Lung (tissue), 12 donors: ENCODE results near the gene DOCK6. TPM values are rescaled to one million over a fixed set of nuclear protein-coding genes. Genes with fewer than 3 reads are reported as not detected.

Experiments used
- ATAC-seq: fragments of 200-7000 bp; cut with Tn5 transposase; one replicate; pipeline ENCODE4 v1.9.1; 2020; ENCODE audit warnings: moderate number of reproducible peaks; ENCODE audit not compliant: insufficient read depth, low FRiP score
- DNase-seq, 3 donors: peaks; one replicate each; pipeline ENCODE4 v3.0.0-alpha.2; 2013 to 2017
- H3K27ac ChIP-seq, 2 donors: one replicate each; pipeline ENCODE4 v1.5.1; 2013; ENCODE audit warnings: mild to moderate bottlenecking in 2 of 2, moderate library complexity in 2 of 2, control low read depth in 1 of 2, inconsistent platforms in 1 of 2, low read depth in 1 of 2, low read length in 1 of 2
- H3K27me3 ChIP-seq, 3 donors: one replicate each; pipeline ENCODE4 v1.5.1; 2013; ENCODE audit warnings: low read length in 2 of 3; ENCODE audit not compliant: control insufficient read depth in 3 of 3, insufficient read depth in 3 of 3
- H3K36me3 ChIP-seq, 4 donors: one replicate each; pipeline ENCODE4 v1.5.1; 2013; ENCODE audit warnings: low read length in 4 of 4, mild to moderate bottlenecking in 1 of 4, moderate library complexity in 1 of 4; ENCODE audit not compliant: control insufficient read depth in 4 of 4, insufficient read depth in 4 of 4
- H3K4me1 ChIP-seq, 5 donors: one replicate each; pipeline ENCODE4 v1.5.1; 2013; ENCODE audit warnings: low read length in 5 of 5, mild to moderate bottlenecking in 2 of 5, moderate library complexity in 1 of 5; ENCODE audit not compliant: control insufficient read depth in 5 of 5, insufficient read depth in 5 of 5
- H3K4me3 ChIP-seq: one replicate; pipeline ENCODE4 v1.5.1; 2013; ENCODE audit warnings: mild to moderate bottlenecking, control low read depth, moderate library complexity
- H3K9ac ChIP-seq, 2 donors: one replicate each; pipeline ENCODE4 v1.5.1; 2013; ENCODE audit warnings: low read length in 2 of 2, control low read depth in 1 of 2; ENCODE audit not compliant: insufficient read depth in 1 of 2
- H3K9me3 ChIP-seq, 4 donors: one replicate each; pipeline ENCODE4 v1.5.1; 2013; ENCODE audit warnings: low read length in 3 of 4, mild to moderate bottlenecking in 1 of 4, moderate library complexity in 1 of 4; ENCODE audit not compliant: control insufficient read depth in 4 of 4, insufficient read depth in 3 of 4
- CTCF ChIP-seq: IDR thresholded peaks from 2 replicates; pipeline ENCODE4 v1.5.1; 2012; ENCODE audit warnings: mild to moderate bottlenecking; ENCODE audit errors: control extremely low read depth, extremely low read depth
- WGBS, 2 donors: extraction: QIAGEN DNeasy Blood & Tissue Kit; methylation state at CpG; one replicate each; pipeline ENCODE4 v1.1.7; 2013; 5-methylcytosine and 5-hydroxymethylcytosine counted together
- polyA plus RNA-seq, 2 donors: library from polyadenylated mRNA; stranded (reverse); fragments of 200-250 nt; gene quantifications; one replicate each; pipeline ENCODE4 v1.2.1, GENCODE V29; 2013
- total RNA-seq, 2 donors: library from RNA; depleted of rRNA in 1 of 2; stranded (reverse); fragments of >200 nt in 1 of 2; gene quantifications; one replicate each; pipeline ENCODE4 v1.2.1, GENCODE V29; 2014 to 2021
- donor health status: control.
- donor health status: control.
- donor health status: Bipolar disorder and iron deficiency.
- donor health status: healthy.
- donor health status: DM: yes; HTN: yes; CAD: no.

Gene DOCK6
- total and polyA plus RNA-seq, 4 donors: 38.6 to 129 (median 73.7) TPM

GRCh38 chr19:11201791-11202190, 60.5 kb downstream of the DOCK6 start:
- no peak overlapping the region for H3K4me3 ChIP-seq
- no peak for TF ChIP-seq CTCF
- H3K4me1 ChIP-seq: peaks cover 0 to 10% (median 0%) of the 10 kb centered on the region in 5 donors
- ATAC-seq (no peak), DNase-seq (no peak)
- H3K36me3 ChIP-seq: peaks cover 0 to 22% (median 5%) of the 10 kb centered on the region in 4 donors
- no peaks in the 10 kb centered on the region for H3K27me3 ChIP-seq
- H3K9ac ChIP-seq: no peak overlapping the region
- 94% methylated on average over 24 of the region's 24 CpGs for WGBS, 2 donors
- peak overlapping the region in 1 of 2 donors; percentile 59 for H3K27ac ChIP-seq
- H3K9me3 ChIP-seq: no peaks in the 10 kb centered on the region

DNA sequence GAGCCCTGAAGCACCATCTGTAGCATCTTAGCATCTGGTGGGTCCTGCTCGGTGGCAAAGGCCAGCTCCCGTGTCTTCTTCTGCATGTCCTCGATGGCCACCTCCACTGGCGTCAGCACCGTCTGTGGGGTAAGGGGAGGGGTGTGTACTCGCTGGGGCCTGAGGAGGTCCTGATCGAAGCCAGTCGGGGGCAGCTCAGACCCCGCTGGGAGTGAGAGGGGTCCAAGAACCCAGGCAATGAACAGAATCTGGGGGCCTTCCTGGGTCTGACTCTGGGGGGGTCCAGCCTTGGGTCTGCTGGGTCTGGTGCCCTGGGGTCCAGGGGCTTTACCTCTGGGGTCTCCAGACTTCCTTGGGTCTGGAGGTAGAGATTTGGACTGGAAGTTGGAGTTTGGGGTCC, 61.4 kb downstream of the DOCK6 start:
- Histone ChIP-seq H3K4me3 (no peak overlapping the region), H3K27ac (peak overlapping the region in 1 of 2 donors; percentile 6), H3K4me1 (peaks cover 0 to 11% (median 3%) of the 10 kb centered on the region in 5 donors), H3K9me3 (no peaks in the 10 kb centered on the region), H3K9ac (no peak overlapping the region), H3K27me3 (no peaks in the 10 kb centered on the region), H3K36me3 (peaks cover 0 to 20% (median 5%) of the 10 kb centered on the region in 4 donors)
- no peak for TF ChIP-seq CTCF
- WGBS, 2 donors: 92 to 93% methylated on average over 9 of the region's 9 CpGs
- DNase-seq (no peak), ATAC-seq (no peak)

GRCh38 chr19:11200015-11200574, 62.2 kb downstream of the DOCK6 start:
- DNase-seq (no peak), ATAC-seq (no peak)
- no peak overlapping the region for H3K4me3 ChIP-seq
- WGBS, 2 donors: 93 to 95% methylated on average over 15 of the region's 15 CpGs
- no peaks in the 10 kb centered on the region for H3K27me3 ChIP-seq
- H3K27ac ChIP-seq: no peak overlapping the region
- H3K9ac ChIP-seq: no peak overlapping the region
- H3K9me3 ChIP-seq: no peaks in the 10 kb centered on the region
- peaks cover 0 to 20% (median 9%) of the 10 kb centered on the region in 4 donors for H3K36me3 ChIP-seq
- peaks cover 0 to 16% (median 9%) of the 10 kb centered on the region in 5 donors for H3K4me1 ChIP-seq
- TF ChIP-seq CTCF: no peak

DNA sequence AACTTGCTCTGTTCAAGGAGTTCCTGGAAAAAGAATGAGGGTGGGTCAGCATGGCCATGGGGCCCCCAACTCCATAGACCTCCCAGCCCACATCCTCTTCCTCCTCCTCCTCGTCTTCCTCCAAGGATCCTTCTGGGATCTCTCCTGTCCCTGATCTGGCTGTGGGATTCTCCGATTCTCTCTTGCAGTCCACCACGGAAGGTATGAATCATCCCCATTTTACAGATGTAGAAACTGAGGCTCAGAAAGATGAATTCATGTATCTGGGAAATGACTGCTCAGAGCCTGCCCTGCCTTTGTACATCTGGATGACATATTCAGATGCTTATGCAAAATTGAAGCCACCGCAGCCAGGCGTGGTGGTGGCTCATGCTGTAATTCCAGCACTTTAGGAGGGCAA, 62.8 kb downstream of the DOCK6 start:
- H3K4me3 ChIP-seq: no peak overlapping the region
- H3K27ac ChIP-seq: no peak overlapping the region
- TF ChIP-seq CTCF: no peak
- WGBS, 2 donors: 71 to 73% methylated on average over 5 of the region's 5 CpGs
- no peak overlapping the region for H3K9ac ChIP-seq
- DNase-seq (no peak), ATAC-seq (no peak)
- peaks cover 0 to 20% (median 11%) of the 10 kb centered on the region in 4 donors for H3K36me3 ChIP-seq
- H3K4me1 ChIP-seq: peaks cover 0 to 20% (median 11%) of the 10 kb centered on the region in 5 donors
- no peaks in the 10 kb centered on the region for H3K9me3 ChIP-seq
- H3K27me3 ChIP-seq: no peaks in the 10 kb centered on the region
